NCI-H446 treated with DMSO at 0.1 percent for 48 hours (cell line): ENCODE data around the gene NBL1.
"Not testable (repeated sequence)": the region's sequence is repeated elsewhere in the genome, so short reads cannot be mapped to it uniquely, and the experiment has no call there.

Source experiments
- DNase-seq: peaks from one replicate; lab custom pipeline; 2025; lab: John Stamatoyannopoulos, UW

The NBL1 gene

DNA sequence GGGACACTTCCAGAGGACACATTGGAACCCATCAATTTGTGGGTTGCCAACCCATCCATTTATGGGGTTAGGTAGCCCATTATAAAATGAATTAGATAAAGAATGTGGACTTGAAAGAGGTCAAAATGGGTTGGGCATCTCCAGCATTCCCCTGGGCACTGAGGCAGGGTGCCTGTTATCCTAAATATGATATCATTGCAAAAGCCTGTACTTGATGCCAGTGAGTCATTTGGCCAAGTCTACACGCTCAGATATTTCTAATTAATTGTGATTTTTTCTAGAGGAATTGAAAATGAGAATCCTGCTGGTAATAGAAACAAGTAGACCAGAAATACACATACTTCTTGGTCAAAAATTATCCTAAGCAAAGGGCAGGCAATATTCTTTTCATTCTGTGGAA, 21.9 kb upstream of the NBL1 start:
- no peak for DNase-seq

DNA sequence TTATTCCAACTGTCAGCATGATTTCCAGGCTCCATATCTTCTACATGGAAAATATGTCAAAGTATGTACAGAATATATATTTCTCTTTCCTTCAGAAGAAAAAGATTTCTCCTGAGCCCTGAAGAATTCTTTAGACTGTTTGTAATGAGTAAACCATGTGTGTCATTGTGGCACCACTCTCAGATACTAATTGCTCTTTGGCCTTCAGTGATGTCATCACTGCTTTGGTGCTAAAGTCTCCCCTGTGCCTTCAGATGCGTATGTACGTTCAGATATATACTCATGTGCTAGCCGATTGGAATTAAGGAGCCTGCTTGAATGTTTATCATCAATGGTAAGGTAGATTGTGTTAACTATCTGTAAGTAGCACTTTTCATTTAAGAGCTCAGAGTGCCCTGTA, 20.6 kb upstream of the NBL1 start:
- no peak for DNase-seq

GRCh38 chr1:19625291-19625937, 18.7 kb upstream of the NBL1 start:
- DNase-seq = no peak

- DNase-seq = no peak
Measured at GRCh38 chr1:19628879-19629278, 15.2 kb upstream of the NBL1 start.

DNA sequence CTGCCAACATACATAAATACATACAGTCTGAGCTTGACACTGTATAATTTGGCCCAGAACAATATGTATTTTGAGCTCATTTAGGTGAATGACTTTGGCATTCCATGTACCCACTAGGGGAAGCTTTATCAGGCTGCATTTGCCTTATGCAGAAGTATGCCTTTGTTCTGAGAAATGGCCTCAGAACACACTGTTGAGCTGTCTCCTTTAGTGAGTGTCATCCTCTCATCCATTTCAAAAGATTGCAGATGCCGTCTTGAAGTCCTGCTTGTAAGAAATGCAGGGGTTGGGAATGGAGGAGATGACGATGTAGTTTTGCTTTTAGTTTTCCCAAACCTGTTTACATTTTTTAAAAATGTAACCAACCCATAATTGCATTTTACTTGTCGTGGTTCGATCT, 14.8 kb upstream of the NBL1 start:
- no peak for DNase-seq

GRCh38 chr1:19630192-19630591, 13.9 kb upstream of the NBL1 start:
- DNase-seq = not testable (repeated sequence)

GRCh38 chr1:19630720-19631395, 13.3 kb upstream of the NBL1 start:
- DNase-seq = no peak

GRCh38 chr1:19632211-19632610, 11.9 kb upstream of the NBL1 start:
- DNase-seq = no peak

- DNase-seq = no peak
Measured at GRCh38 chr1:19633106-19633505, 11.0 kb upstream of the NBL1 start.

- DNase-seq = not testable (repeated sequence)
Measured at GRCh38 chr1:19635064-19635463, 9.0 kb upstream of the NBL1 start.

DNA sequence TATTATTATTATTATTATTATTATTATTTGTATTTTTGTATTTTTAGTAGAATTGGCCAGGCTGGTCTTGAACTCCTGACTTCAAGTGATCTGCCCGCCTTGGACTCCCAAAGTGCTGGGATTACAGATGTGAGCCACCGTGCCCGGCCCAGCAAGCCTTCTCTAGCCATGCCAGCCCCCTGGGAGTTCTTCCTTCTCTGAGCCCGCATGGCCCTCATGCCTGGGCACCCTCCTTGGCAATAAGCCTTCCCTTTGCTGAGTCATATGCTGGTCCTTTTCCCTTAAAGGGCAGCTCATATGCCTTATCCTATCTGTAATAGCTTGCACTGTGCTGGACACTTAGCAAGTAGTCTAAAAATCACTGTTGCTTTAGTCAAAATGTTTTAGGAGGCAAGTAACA, 8.5 kb upstream of the NBL1 start:
- DNase-seq = no peak

- DNase-seq = no peak
Measured at GRCh38 chr1:19636065-19636464, 8.0 kb upstream of the NBL1 start.

DNA sequence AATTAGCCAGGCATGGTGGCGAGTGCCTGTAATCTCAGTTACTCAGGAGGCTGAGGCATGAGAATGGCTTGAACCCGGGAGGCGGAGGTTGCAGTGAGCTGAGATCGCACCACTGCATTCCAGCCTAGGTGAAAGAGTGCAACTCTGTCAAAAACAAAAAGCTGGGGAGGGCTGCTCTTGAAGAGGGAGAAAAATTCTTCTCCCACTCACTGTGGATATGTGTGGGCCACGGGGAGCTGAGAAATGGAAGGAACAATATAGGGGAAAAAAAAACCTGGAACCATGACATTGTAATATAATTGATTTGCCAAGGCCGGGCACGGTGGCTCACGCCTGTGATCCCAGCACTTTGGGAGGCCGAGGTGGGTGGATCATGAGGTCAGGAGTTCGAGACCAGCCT, 7.4 kb upstream of the NBL1 start:
- not testable (repeated sequence) for DNase-seq

DNA sequence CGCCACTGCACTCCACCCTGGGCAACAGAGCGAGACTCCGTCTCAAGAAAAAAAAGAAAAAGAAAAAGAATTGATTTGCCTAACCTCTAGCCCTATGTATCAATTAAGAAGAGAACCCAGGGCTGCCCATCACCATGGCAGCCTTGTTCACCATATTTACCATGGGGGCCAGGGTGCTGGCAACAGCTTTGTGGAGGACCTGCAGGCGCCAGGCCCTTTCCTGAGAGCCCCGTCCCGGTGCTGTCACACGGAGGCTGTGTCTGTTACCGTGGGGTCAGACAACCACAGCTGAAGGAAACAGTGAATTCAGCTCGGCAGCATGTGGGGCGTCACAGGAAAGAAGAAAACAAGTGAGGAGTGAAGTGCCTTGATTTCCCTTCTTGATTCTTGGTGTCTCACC, 6.5 kb upstream of the NBL1 start:
- no peak for DNase-seq

GRCh38 chr1:19639228-19639627, 4.9 kb upstream of the NBL1 start:
- DNase-seq = not testable (repeated sequence)

DNA sequence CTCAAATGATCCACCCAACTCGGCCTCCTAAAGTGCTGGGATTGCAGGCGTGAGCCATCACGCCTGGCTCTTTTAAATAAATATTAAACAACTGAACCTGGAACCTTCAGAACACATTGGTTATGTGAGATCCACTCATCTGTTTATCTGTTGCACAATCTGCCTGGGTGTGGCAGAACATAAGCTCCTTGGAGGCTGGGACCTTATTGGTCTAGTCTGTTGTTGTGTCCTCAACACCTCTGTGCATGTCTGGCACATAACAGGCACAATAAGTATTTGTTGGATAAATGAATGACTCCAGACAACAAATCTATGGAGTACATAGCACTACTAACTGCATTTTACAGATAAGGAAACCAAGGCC, 4.1 kb upstream of the NBL1 start:
- DNase-seq = no peak

DNA sequence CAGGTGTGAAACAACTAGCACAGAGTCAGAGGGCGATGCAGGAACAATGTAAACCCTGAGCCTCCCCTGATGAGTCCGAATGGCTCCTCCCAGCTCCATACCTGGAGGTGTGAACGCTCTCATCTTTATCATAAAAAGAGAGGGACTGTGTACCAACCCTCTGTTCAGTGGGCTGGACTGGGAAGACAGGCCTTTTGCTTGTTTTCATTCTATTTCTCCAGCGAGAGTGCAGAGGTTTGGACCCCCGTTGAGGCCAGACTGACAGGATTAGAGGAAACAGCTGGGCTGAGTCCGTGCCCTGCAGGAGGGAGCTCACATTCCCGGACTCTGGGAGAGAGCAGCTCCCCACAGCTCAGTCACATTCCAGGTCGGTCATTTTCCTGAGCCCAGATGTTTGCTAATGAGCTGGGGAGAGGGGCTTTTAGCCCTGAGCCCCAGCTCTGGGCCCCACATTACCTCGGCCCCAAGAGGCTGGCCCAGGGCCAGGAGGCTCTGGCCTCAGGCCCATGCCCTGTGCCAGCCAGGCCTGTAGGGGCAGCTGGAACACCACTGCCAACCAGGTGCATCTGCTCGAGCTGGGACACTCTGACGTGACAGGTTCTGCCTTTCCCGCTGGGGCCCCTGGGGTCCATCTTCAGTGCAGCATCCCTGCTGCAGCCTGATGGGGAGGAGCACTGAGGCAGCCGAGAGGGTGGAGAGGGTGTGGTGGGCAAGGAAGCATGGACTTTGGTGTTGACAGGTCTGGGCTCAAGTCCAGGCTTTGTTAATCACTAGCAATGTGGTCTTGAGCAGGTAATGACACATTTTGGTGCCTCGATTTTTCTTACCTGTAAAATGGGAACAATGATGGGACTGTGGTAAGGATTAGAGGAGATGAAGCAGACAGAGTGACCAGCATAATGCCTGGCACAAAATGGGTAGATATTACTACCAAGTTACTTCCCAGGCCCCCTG, 3.5 kb upstream of the NBL1 start:
- no peak for DNase-seq

- DNase-seq = no peak
Measured at GRCh38 chr1:19643121-19643520, 990 bp upstream of the NBL1 start.

DNA sequence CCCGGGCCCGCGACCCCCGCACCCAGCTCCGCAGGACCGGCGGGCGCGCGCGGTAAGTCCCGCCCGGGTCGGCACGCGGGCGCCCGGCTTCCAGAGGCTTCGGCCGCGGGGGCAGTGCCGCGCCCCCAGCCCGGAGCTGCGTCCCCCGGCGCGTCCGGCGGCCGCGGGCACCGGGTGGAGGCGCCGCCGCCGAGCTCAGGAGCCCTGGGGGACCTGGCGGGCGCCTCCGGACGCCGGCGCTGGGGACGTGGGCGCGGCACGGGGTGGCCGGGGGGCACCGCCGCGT, 227 bp downstream of the NBL1 start:
- no peak for DNase-seq

DNA sequence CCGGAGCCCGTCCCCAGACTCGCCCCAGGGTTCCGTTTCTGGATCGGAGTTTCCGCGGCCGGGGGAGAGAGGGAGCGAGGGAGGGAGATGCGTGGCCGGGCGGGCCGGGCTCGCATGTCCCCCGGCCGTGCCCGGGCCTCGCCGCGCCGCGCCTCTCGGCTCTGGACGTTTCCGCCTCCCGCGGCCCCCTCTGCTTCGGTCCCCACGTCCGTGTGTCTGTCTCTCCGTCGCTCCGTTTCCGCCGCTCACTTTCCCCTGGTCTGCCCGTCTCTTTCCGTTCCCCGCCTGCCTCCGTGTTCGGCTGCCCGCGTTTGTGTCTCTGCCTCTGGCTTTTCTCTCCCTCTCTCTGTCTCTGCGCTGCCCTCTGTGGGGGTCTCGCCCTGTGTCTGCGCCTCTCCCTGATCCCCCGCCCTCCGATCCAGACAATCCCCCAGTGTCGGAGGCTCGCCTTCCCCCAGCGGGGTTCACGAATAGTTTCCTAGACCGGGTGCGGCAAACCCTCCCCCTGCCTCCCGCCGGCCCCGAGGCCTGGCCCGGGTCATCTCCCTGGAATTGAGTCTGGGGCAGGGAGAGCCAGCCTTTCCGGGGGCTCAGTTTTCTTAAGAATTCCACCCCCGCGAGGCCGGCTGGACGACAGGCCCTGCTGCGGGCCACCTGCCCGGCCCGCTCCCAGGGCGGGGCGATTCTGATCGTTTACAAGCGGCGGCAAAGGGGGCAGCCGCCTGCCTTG, 735 bp downstream of the NBL1 start:
- no peak for DNase-seq

DNA sequence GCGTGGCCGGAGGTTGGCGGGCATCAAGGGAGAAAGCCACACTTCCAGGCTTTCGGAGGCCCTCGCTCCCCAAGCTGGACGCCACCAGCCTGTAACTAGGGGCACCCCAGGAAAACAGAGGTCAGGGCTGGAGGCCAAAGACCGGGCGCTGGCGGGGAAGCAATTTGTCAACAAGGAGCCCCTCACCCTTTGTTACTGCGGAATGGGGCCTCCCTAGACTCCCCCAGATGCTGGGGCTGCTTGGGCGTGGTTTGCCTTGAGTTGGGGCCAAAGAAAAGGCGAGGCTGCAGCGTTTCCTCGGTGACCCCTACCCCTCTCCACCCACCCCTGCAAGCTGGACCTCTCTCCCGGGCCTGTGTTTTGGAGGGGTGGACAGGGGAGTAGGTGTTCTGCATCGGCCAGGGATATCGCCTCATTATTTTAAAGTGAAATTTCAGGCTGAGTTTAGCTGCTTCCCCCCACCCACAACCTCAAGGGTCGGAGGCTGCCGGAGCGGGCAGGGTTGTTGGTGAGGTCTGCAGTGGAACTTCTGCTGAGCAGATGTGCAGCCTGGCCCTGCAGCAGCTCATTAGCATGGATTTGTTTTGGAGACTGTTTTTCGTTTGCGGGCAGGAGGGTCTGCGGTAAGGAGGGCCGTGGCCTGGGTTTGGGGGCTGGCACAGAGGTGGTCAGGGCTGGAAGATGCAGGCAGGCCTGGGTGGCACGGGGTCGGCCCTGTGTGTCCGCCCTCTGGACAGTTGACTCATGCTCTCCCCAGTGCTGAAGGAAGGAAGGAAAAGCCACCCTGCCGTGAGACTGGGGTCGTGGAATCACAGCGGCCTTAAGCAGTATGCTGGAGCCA, 1.5 kb downstream of the NBL1 start:
- no peak for DNase-seq
